M059J (cell line): Measurements from ENCODE around the gene BANK1. TPM values are rescaled to one million over a fixed set of nuclear protein-coding genes. Genes with fewer than 3 reads are reported as not detected.
A peak's percentile ranks its signal among the peaks of the same experiment; 100 is the strongest.

Experiments
- DNase-seq: peaks from one replicate; pipeline ENCODE4 v3.0.0-alpha.2; 2012; ENCODE audit warnings: low read depth
- total RNA-seq: library from RNA; depleted of rRNA; stranded (reverse); fragments of >200 nt; shearing (Covaris generic); gene quantifications from 2 replicates; pipeline ENCODE4 v1.2.3, GENCODE V29; 2014

BANK1 gene
- total RNA-seq, 1 experiment from 2014 or later, result 0.52 TPM

DNA sequence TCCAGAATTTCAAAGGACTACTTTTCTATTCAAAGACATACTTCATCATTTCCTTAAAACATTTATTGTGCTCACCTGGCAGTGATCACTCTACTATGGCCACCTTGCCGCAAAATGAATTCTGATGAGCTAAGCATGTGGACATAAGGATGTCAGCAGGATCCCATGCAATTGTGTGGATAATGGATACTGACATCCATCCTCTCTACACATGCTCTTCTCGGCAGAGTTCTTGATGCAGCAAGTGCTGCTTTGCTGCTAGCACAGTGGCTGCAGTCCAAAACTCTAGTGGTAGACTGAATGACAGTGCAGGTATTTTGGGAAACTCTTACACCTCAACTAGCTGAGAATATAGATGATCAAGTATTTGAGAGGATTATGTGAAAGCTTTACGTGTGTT is 168.0 kb downstream of the BANK1 start:
- DNase-seq, result no peak

DNA sequence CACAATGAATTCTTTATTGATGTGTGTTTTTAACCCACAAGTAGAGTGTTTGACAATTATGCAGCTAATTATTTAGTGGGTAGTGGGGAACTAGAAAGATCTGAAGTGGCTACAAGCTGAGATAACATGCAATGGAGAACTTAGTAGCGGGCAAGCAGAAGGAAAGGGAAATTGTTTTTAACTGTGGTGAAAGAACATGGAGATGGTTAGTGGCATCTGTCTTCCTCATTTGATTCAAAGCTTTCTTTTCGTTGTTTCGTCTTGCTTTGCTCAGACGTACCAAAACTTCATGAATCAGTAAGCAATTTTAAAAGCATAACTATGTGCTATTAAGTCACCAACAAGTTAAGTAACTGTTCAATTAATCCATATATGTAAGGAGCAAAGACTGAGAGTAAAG is 169.9 kb downstream of the BANK1 start:
- no peak for DNase-seq

DNA sequence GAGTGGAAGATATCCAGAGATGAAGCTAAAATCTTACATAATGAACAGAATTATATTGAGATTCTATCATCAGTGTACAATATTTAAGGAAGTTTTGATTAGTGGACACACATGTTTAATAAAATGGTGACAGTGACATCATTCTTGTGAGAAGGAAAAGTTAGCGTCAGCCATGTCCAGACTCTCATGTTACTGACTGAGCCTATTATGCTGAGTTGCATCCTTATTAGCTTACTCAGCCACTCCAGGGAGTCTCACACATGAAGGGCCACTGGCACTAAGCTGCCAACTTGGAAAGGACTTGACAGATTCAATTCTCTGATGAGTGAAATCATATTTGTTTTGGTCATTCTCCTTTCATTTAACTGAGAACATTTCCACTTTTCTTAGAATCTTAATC is 170.6 kb downstream of the BANK1 start:
- peak; percentile 59 for DNase-seq

DNA sequence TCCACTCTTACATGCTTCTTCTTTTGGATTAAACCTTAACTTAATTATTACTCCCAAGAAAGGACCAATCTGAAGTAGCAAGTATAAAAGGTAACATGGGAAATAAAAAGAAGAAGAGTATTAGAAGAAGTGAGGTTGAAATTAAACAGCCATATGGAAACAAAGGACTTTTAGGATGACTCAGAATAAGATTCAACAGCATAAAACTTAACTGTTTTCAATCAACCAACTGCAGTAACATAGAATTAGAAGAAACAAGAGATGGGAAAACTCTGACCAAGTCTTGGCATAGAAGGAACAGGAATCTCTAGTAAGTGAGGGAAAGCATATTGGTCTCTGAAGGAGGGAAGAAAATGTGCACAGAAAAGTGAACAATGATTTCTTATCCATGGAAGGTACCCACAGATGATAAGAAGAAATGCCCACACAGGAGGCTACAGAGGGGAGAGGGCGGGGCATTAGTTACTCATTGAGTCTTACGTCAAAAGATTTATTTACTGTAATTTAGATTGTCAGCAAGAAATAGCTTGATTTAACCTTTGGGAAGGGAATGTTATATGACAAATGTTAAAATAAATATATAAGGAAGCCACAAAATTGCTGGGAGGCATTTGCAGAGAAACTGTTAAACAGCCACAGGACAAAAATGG is 177.3 kb downstream of the BANK1 start:
- DNase-seq, result peak; percentile 58

DNA sequence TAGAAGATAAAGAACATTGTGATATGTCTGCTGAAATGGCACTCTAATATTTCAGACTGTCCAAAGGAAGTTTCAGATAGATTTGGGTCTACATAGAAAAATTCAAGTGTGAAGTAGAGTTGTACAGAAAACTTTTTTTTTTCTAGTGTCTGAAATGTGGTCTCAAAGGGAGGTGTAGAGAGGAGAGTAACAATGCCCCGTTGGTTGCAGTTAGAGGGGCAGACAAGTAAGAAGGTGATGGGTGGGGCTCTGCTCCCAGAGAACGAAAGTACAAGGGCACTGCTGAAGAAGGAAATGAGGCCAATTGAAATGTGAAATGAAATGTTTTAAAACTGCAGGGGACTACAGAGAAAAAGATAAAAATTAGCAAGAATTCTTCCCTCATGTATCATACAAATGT is 177.8 kb downstream of the BANK1 start:
- DNase-seq, result no peak

DNA sequence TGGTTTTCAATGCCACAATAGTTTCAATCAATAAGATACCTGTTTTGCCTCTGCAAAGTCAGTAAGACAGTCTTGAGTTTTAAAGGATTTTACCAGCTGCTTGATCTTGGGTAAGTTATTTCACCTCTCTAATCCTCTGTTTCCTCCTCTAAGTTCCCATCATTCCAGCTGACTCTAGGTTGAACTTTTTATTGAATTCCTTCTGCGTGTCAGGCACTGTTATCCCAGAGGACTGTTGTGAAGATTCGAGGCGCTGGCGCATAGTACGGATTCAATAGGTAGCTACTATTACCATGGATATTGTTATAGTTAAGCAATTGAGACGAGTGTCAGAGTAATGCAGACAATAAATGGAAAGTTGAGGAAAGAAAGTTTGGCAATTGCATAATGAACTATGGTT is 179.4 kb downstream of the BANK1 start:
- DNase-seq, result no peak

DNA sequence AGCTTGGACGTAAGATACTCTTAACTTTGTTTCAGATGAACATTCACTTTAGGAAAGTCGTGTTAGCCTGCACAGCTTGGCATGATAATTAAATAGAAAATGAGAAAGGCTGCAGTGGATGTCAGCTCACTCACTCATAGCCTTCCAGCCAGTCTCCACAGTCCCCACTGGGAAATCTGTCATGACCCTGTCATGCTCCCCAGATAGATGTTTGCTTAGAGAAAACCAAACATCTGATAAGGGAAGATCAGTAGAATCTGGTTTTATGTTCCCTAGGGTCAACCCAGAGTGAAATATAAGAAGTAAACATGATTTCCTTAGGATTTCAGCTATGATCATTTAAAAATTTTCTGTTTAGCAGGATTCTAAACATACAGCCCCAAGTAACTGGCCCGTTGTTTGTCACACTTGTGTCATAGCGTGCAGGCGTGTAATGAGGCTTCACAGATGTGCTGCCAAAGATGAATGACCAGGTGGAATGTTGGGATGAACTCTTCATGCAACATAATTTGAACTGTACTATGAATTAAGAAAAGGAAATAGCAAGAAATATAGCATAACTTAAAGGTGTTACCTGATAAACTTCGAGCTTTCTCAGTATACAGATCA is 180.1 kb downstream of the BANK1 start:
- no peak for DNase-seq

DNA sequence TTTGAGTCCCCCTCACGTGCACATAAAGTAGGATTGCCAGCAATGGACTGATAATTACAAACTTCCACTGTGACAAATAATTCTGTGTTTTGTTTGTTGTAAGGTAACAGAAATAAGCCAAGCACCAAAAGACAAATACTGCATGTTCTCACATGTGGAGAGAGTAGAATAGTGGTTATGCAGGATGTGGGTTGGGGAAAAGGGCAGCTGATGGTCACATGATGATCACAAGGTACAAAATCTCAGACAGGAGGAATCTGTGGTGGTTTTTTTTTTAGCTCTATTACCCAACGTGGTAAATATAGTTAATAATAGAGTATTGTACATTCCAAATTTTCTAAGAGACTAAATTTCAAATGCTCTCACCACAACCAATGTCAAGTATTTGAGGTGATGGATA is 182.3 kb downstream of the BANK1 start:
- DNase-seq, result no peak

DNA sequence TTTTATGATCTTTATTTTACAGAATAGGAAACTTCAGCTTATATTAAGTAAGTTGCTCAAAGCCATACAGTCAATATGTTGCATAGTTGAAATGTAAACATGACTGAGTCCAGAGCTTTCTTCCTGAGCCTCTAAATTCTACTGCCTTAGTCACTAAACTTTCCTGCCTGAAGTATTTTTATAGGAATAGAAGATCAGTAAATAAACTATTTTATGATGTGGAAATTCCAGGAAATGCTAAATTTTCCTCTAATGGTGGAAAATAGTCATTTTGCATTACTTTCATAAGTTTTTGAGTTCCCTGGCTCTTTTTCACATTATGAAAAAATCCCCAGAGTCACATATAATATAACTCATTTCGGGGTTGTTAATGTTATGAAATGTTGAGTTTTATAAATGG is 182.8 kb downstream of the BANK1 start:
- no peak for DNase-seq

DNA sequence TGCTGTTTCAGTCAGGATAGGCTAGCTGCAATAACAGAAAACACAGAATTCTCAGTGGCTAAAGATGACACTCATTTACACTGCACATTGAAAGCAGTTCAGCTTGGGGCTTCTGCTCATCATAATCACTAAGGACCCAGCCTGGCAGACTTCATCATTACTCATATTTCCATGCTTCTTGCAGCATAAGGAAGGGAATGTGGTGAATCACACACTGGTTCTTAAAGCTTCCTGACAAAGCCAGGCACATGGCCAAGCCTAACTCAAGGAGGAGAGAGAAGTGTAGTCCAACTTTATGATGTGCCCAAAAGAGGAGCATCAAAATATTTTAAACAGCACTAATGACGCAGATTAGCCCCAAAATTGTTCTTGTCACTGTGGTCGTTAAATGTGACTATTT is 186.5 kb downstream of the BANK1 start:
- peak; percentile 91 for DNase-seq

DNA sequence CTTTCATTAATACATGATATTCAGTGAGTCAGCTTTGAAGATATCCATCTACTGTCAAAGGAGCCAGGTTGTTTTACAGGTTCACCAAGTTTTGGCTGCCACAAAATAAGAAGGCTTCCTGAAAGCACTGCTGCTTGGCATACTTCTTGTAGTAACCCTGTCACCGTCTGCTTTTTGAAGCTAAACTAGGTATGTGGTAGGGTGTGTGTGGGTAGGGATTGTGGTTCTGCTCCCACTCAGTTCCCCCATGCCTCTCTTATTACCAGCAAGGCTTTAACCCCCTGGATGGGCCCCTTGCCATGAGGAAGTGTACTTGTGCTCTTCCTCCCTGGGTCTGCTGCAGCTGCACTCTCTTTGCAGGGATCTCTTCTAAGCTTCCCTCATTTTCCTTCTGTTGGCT is 191.2 kb downstream of the BANK1 start:
- no peak for DNase-seq

DNA sequence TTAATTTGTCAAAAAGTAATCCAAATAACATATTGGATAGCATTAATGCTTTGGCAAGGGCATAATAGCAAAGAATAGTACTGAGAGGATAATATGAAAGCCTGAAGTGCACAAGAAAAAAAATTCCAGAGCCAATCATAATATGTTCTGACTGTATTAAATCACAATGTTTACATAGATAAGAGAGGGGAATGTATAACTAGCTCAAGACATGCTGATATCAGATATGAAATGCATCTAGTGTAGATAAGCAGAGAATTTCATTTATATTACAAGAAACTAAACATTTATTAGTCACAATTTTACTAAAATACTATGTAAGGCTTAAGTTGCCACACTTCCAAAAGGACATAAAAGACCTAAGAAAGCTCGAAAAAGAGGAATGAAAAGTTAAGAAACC is 193.3 kb downstream of the BANK1 start:
- no peak for DNase-seq

DNA sequence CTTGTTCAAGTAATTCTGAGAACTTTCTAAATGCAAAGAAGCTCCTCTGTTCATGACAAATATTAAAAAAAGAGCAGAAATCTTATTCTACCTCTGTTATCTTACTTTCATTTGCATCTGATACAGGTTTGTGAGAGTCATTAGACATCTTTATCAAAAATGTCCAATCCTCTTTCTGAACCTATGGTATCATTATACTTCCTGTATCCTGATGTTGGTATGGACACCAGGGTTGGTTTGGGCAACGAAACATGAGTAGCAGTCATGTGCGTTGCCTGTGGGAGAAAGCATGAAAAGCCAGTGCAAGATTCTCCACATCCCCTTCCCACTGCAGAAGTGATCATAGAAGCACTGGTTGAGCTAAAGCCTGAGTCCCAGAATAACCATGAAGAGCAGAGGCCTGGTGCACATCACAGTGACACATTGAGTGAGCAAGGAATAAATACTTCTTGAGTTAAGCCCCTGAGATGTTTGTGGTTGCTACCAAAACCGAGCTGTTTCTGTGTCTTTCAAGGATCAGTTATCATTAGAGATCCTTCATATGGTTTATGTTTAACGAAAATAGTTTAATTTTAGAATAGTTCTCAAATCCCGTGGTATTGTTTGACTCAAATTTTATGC is 197.2 kb downstream of the BANK1 start:
- no peak for DNase-seq

DNA sequence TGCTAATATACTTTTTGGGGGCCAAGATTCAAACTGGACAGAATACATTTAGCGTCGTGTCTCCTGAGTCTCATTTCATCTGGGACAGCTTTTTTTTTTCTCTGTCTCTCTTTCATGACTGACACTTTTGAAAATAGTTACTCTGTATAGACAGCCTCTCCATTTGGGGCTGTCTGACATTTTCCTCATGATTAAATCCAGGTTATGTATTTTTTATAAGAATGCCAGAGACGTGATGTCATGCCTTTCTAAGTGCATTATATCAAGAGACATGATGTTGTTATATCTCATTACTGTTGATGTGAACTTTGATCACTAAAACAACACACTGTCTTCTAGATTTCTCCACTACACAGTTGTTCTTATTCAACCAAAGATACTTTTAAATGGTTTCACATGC is 199.0 kb downstream of the BANK1 start:
- DNase-seq, result no peak

DNA sequence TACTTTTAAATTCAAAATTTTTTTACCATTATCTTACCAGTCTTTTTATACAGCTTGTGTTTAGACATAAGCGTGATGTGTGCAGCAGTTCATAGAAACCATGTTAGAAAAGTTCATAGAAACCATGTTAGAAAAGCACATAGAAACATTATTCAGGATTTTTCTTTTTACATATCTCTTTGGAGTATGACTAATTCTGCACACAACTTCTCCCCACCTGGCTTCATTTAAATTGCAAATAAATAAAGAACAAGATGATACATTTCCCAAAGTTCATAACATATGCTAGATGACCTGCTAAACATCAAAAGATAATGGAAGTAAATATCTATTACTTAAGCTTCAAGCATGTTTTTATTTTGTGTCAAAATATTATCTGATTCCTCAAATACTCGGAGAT is 201.9 kb downstream of the BANK1 start:
- DNase-seq, result no peak

DNA sequence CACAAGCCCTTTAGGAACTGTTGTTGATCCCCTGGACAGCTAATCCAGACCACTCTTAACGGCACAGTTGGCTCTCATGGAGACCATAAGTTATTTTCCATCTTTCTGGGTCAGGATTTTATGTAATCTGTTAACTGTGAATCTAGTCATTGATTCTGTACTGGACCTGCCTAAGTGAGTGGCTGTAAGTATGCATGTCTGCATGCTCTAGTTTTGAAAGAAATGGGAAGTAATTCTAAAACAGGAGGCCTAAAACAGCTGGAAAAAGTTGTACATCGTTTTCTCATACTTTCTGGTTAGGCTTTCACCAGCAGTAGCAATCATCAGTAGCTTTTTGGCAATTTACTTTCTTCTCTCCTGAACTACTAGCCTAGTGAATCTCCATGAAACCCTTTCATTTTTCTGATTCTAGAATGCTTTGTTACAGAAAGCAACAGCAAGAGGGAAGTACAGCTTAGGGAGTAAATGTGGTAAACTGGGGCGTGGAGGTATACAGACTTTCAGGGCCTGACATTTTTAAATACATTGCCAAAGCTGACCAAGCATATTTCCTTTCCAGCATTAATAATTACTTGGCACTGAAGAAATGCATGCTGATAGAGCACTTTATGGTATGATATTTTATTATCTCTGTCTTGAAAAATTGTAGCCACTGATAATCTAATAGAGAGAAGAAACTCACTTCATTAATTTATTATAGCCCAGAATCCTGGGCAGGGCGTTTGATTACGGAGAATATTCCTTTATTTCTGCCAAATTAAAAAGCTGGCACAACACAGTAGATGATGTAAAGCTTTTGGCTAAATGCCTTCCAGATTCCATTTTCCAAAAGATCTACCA is 202.7 kb downstream of the BANK1 start:
- no peak for DNase-seq

DNA sequence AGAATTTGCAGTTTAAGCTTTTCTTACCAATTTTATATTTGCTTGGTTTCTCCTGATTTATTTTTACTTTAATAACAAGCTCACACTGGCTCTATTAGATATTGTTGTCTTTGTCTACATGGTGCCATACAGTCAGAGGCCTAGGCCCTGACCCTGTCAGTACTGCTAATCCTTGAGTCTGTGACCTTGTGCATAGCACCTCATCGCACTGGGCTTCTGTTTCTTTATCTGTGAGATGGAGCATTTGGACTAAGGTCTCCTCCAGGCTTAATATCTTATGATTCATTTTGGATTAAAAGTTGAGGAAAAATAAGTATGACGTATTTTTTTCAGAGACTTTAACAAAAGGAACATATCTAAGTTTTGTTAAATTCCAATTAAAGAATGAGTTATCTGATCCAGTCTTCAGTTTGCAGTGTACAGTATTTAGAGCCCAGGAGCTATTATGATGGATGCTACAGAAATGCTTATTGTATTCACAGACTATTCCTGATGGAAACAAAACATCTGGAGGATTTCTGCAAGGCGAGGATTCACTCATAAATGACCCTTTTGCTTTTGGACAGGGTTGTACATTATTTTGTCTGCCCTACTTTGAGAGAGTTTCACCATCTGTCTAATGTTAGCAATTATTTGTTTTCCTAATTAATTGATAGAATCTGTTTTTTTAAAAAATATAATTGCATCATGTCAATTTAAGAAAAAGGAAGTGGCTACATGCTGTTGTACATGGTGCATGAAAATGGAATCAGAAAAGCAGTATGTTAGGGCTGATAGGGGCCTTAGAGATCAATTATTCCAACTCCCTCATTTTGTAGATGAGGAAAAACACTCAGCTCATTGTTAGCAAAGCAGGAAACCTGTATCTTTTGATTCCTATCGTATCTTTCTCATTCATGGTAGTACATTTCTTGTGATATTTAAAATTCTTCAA is 203.6 kb downstream of the BANK1 start:
- DNase-seq, result no peak

DNA sequence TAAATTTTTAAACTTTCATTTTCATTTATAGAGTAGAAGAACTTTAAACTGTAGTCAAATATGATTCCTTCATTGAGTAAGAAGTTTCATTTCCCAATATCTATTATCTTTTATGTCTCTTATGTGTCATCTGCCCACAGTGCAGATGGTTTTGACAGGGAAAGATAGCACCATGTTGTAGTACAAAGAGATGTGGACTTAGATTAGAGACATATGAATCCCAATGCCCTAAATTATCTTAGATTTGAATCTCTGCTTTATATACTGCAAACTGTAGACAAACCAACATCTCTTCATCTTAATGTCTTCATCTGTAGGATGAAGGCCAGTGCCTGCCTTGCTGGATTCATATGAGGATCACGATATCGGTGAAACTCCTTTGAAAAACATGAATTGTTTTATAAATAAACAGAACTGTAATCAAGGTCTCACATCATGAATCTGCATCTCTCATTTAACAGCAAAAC is 217.5 kb downstream of the BANK1 start:
- no peak for DNase-seq

DNA sequence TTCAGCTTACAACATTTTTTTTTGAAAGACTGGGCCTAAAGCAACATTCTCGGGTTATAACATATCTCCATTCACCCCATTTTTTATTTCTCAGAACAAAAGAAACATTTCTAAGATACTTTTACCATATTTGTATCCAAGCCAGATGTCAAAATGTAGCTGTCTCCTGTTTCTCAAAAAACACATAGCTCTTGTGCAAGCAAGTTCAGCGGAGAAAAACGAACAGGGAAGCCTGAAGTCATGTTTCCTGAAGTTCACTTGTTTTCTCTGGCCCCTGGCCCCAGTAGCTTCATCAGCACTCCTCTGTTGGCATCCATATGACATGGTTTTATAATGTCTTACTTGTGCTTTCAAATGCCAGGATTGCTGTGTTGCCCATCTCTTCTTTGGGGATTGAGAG is 218.2 kb downstream of the BANK1 start:
- DNase-seq, result no peak

DNA sequence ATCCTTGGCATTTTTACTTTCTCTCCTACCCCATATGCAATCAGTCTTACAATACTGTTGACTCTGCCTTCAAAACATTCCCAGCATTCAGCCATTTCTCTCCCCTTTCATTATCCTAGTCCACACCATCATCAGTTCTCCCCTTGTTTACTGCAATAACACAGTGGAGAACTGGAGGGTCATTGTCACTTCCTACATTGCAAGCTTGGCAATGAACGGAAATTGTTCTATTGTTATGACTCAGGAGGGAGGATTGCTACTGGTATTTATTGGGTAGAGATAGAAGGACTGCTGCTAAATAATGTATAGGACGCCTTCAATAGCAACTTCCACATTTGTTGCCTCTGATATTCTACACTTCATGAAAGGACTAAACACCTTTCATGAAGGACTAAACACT is 231.8 kb downstream of the BANK1 start:
- no peak for DNase-seq

DNA sequence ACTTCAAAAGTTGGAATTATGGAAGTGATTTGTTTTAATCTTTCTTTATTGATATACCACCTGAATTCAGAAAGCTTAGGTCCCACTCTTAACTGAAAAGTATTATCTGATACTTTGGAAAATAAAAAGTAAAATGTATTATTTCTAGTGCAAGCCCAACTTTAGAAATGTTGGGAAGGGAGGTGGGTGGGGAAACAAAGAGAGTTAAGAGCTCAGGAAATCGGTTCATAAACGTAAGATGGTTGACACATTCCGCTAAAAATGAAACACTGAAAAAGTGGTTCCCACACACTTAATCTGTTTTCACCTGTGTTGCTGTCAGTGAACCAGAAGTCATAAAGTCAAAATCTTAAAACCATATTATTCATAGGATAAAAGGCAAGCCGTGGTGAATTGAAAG is 237.4 kb downstream of the BANK1 start:
- no peak for DNase-seq
